ENCODE data around the gene CFAP69. TPM values are rescaled to one million over a fixed set of nuclear protein-coding genes. Genes with fewer than 3 reads are reported as not detected.

The CFAP69 gene
- total RNA-seq, 1 experiment from 2014 or later: 4.1 TPM

DNA sequence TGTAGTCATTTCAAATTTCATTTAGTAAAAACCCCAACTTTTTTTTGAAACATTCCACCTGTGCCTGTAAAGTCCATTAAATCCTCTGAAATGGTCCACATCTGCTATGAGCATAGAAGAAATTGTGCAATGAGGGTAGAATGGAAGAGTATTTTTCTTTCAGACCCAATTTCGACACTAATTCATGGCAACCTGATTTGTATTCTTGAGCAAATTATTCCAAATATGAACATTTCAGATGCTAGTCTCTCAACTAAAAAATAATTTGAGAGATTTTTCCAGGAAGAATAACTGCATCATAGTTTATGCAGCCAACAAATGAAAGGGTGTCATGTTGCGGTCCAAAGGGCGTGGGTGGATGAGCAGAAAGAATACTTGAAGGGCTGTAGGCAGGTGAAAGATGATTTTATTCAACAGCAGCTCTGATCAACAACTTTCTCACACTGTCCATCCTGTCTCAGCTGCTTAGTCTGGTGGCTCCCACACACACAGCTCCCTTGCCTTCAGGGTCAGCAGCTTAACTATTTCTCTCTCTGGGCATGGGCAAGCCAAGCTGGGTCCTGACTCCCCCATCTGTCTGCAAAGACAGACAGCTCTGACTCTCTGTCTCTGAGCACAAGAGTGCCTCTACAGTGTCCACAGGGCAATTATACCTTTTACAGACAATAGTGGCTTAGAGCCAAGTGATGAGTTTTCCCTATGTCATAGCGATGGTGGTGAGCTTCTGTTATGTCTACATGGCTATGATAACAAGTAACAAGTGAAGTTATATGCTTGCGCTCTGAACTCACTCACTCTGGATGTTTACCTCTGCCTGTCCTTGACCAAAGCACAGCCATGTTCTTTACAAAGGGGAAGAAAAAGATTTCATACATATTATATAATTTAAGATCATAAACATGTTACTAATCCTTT is 21.9 kb upstream of the CFAP69 start:
- ChIA-PET CTCF (interaction anchor here (2.2 kb wide), 1 partner anchor 11 kb away, joined by 6 read pairs; the partner anchor contains the start of gene STEAP2), POLR2A (no interaction called here)
- ATAC-seq: peak; percentile 76

DNA sequence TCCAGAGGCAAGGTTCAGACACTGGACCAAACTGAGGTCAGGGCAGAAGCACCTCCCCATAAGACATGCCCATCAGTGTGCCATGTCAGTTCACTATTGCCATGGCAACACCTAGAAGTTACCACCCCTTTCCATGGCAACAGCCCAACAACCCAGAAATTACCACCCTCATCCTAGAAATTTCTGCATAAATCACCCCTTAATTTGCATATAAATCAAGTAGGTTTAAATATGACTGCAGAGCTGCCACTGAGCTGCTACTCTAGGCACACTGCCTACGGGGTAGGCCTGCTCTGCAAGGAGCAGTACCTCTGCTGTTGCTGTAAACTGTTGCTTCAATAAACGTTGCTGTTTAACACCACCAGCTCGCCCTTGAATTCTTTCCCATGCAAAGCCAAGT is 20.8 kb upstream of the CFAP69 start:
- no peak overlapping the region for H3K9ac ChIP-seq (ENCODE audit: low read length)
- H2AFZ ChIP-seq (ENCODE audit: low read depth, low read length, poor library complexity, severe bottlenecking): no peak overlapping the region
- no peaks in the 10 kb centered on the region for H3K9me2 ChIP-seq (ENCODE audit: insufficient read depth)
- H3K36me3 ChIP-seq (ENCODE audit: control insufficient read depth in 1 of 2, insufficient read depth in 2 of 2, low read length in 2 of 2): no peaks in the 10 kb centered on the region
- H3K27me3 ChIP-seq (ENCODE audit: insufficient read depth, low read length): no peaks in the 10 kb centered on the region
- 0 out of 2 replicates have a peak, but pooled peaks cover 5% of the 10 kb centered on the region for H3K79me2 ChIP-seq (ENCODE audit: insufficient read depth, low read length)
- H3K4me2 ChIP-seq (ENCODE audit: low read length): no peak overlapping the region
- DNase-seq (ENCODE audit: low read depth, low spot score) (no peak), ATAC-seq (no peak)
- POLR2A ChIA-PET: no interaction called here
- intact Hi-C loops (cut with micrococcal nuclease): no loop called here
- RAD21 ChIA-PET (ENCODE audit: low non-redundant PET in 1 of 2, low total read pairs in 2 of 2, uncharacterized antibody in 2 of 2, unreplicated experiment in 2 of 2): no interaction called here
- no peak overlapping the region for H3K4me3 ChIP-seq (replicated peaks in 1 of 2; ENCODE audit: low read depth in 1 of 2, low read length in 2 of 2)
- CTCF ChIA-PET: interaction anchor here (2.2 kb wide), 1 partner anchor 12 kb away, joined by 6 read pairs; the partner anchor contains the start of gene STEAP2
- peaks cover 10 to 12% of the 10 kb centered on the region in 2 experiments for H3K4me1 ChIP-seq (ENCODE audit: control insufficient read depth in 1 of 2, insufficient read depth in 2 of 2, low read length in 2 of 2)
- H3K27ac ChIP-seq (ENCODE audit: low read depth, low read length): no peak overlapping the region
- no peaks in the 10 kb centered on the region for H3K9me3 ChIP-seq (ENCODE audit: control insufficient read depth in 1 of 2, insufficient read depth in 1 of 2, low read depth in 1 of 2, low read length in 2 of 2)
- H4K20me1 ChIP-seq (ENCODE audit: insufficient read depth): no peaks in the 10 kb centered on the region
- no TSS peak for BruUV-seq (replicated peaks)
- TF ChIP-seq TCF7L2 (IDR thresholded peaks at IDR 0.05; ENCODE audit: borderline replicate concordance, extremely low read depth, insufficient read depth, insufficient read length): no peak
- no peak for TF ChIP-seq EGR1 (IDR thresholded peaks at IDR 0.05; ENCODE audit: low read depth)
- TF ChIP-seq CEBPB (IDR thresholded peaks at IDR 0.05; ENCODE audit: low read depth): no peak
- TF ChIP-seq EZH2 (IDR thresholded peaks at IDR 0.05): no peak
- no peak for TF ChIP-seq POLR2A (IDR thresholded peaks at IDR 0.05; ENCODE audit: borderline replicate concordance, extremely low read depth, insufficient read depth, insufficient read length)
- TF ChIP-seq, protein P1, sequence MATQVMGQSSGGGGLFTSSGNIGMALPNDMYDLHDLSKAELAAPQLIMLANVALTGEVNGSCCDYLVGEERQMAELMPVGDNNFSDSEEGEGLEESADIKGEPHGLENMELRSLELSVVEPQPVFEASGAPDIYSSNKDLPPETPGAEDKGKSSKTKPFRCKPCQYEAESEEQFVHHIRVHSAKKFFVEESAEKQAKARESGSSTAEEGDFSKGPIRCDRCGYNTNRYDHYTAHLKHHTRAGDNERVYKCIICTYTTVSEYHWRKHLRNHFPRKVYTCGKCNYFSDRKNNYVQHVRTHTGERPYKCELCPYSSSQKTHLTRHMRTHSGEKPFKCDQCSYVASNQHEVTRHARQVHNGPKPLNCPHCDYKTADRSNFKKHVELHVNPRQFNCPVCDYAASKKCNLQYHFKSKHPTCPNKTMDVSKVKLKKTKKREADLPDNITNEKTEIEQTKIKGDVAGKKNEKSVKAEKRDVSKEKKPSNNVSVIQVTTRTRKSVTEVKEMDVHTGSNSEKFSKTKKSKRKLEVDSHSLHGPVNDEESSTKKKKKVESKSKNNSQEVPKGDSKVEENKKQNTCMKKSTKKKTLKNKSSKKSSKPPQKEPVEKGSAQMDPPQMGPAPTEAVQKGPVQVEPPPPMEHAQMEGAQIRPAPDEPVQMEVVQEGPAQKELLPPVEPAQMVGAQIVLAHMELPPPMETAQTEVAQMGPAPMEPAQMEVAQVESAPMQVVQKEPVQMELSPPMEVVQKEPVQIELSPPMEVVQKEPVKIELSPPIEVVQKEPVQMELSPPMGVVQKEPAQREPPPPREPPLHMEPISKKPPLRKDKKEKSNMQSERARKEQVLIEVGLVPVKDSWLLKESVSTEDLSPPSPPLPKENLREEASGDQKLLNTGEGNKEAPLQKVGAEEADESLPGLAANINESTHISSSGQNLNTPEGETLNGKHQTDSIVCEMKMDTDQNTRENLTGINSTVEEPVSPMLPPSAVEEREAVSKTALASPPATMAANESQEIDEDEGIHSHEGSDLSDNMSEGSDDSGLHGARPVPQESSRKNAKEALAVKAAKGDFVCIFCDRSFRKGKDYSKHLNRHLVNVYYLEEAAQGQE (IDR thresholded peaks at IDR 0.05; ENCODE audit: low read depth): no peak
- TF ChIP-seq, protein P2, sequence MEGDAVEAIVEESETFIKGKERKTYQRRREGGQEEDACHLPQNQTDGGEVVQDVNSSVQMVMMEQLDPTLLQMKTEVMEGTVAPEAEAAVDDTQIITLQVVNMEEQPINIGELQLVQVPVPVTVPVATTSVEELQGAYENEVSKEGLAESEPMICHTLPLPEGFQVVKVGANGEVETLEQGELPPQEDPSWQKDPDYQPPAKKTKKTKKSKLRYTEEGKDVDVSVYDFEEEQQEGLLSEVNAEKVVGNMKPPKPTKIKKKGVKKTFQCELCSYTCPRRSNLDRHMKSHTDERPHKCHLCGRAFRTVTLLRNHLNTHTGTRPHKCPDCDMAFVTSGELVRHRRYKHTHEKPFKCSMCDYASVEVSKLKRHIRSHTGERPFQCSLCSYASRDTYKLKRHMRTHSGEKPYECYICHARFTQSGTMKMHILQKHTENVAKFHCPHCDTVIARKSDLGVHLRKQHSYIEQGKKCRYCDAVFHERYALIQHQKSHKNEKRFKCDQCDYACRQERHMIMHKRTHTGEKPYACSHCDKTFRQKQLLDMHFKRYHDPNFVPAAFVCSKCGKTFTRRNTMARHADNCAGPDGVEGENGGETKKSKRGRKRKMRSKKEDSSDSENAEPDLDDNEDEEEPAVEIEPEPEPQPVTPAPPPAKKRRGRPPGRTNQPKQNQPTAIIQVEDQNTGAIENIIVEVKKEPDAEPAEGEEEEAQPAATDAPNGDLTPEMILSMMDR (IDR thresholded peaks at IDR 0.05 in 2 of 3, conservative IDR thresholded peaks at IDR 0.05 in 1 of 3; ENCODE audit: borderline replicate concordance in 1 of 3, insufficient read depth in 1 of 3, low read depth in 2 of 3, low read length in 2 of 3): no peak
- TF ChIP-seq SRF (IDR thresholded peaks at IDR 0.05; ENCODE audit: low read depth): no peak
- TF ChIP-seq YY1 (IDR thresholded peaks at IDR 0.05; ENCODE audit: extremely low read depth, insufficient replicate concordance, low read depth, low read length): no peak
- TF ChIP-seq SIN3A (IDR thresholded peaks at IDR 0.05; ENCODE audit: low read depth): no peak
- TF ChIP-seq CBX3 (IDR thresholded peaks at IDR 0.05; ENCODE audit: low read depth): no peak
- TF ChIP-seq FOSL1 (IDR thresholded peaks at IDR 0.05; ENCODE audit: low read depth): no peak

More for the DNA sequence above, 21.9 kb upstream of the CFAP69 start:
- no peak overlapping the region for H3K4me3 ChIP-seq (replicated peaks in 1 of 2; ENCODE audit: low read depth in 1 of 2, low read length in 2 of 2)
- BruUV-seq (replicated peaks): no TSS peak
- no peaks in the 10 kb centered on the region for H3K9me3 ChIP-seq (ENCODE audit: control insufficient read depth in 1 of 2, insufficient read depth in 1 of 2, low read depth in 1 of 2, low read length in 2 of 2)
- TF ChIP-seq EGR1 (IDR thresholded peaks at IDR 0.05; ENCODE audit: low read depth) (peak; percentile 70; the same call in 1 of the 2 replicates), ZNF274 (IDR thresholded peaks at IDR 0.05; ENCODE audit: low read depth, low read length) (no peak)
- intact Hi-C loops (cut with micrococcal nuclease): no loop called here
- no peak overlapping the region for H3K27ac ChIP-seq (ENCODE audit: low read depth, low read length)
- peak overlapping the region; percentile 50 for H3K4me2 ChIP-seq (ENCODE audit: low read length)
- H3K9me2 ChIP-seq (ENCODE audit: insufficient read depth): no peaks in the 10 kb centered on the region
- H3K36me3 ChIP-seq (ENCODE audit: control insufficient read depth in 1 of 2, insufficient read depth in 2 of 2, low read length in 2 of 2): no peaks in the 10 kb centered on the region
- 0 out of 2 replicates have a peak, but pooled peaks cover 8% of the 10 kb centered on the region for H3K79me2 ChIP-seq (ENCODE audit: insufficient read depth, low read length)
- DNase-seq (ENCODE audit: low read depth, low spot score): no peak
- H2AFZ ChIP-seq (ENCODE audit: low read depth, low read length, poor library complexity, severe bottlenecking): no peak overlapping the region
- H3K4me1 ChIP-seq (ENCODE audit: control insufficient read depth in 1 of 2, insufficient read depth in 2 of 2, low read length in 2 of 2): peaks cover 10 to 12% of the 10 kb centered on the region in 2 experiments
- H3K27me3 ChIP-seq (ENCODE audit: insufficient read depth, low read length): no peaks in the 10 kb centered on the region
- no peak overlapping the region for H3K9ac ChIP-seq (ENCODE audit: low read length)
- RAD21 ChIA-PET (ENCODE audit: low non-redundant PET in 1 of 2, low total read pairs in 2 of 2, uncharacterized antibody in 2 of 2, unreplicated experiment in 2 of 2): no interaction called here
- no peaks in the 10 kb centered on the region for H4K20me1 ChIP-seq (ENCODE audit: insufficient read depth)
